Activated CD4-positive, alpha-beta T cell treated with anti-CD3 and anti-CD28 coated beads, Interleukin-2, amount 50 U/mL, for 16 hours (primary cell): ENCODE results near the gene TMEM106B.

Experiments used
- DNase-seq: peaks from one replicate; pipeline ENCODE4 v3.0.0-alpha.2; 2020

TMEM106B gene

GRCh38 chr7:12229046-12229445, 18.0 kb downstream of the TMEM106B start:
- DNase-seq: no peak

- no peak for DNase-seq
Observed at GRCh38 chr7:12231097-12231496, 20.0 kb downstream of the TMEM106B start.

- DNase-seq: no peak
Observed at GRCh38 chr7:12233175-12233574, 22.1 kb downstream of the TMEM106B start.

- DNase-seq: no peak
Observed at GRCh38 chr7:12234334-12234865, 23.3 kb downstream of the TMEM106B start.

GRCh38 chr7:12235970-12236369, 24.9 kb downstream of the TMEM106B start:
- no peak for DNase-seq

GRCh38 chr7:12237007-12237406, 25.9 kb downstream of the TMEM106B start:
- DNase-seq: no peak

GRCh38 chr7:12239806-12240205, 28.7 kb downstream of the TMEM106B start:
- DNase-seq: no peak

GRCh38 chr7:12244129-12244528, 33.0 kb downstream of the TMEM106B start:
- DNase-seq: no peak

- no peak for DNase-seq
Observed at GRCh38 chr7:12244694-12245093, 33.6 kb downstream of the TMEM106B start.

GRCh38 chr7:12249706-12250105, 38.6 kb downstream of the TMEM106B start:
- DNase-seq: no peak

- DNase-seq: no peak
Observed at GRCh38 chr7:12250232-12250631, 39.1 kb downstream of the TMEM106B start.

GRCh38 chr7:12256090-12256489, 45.0 kb downstream of the TMEM106B start:
- DNase-seq: no peak

GRCh38 chr7:12257582-12257981, 46.5 kb downstream of the TMEM106B start:
- peak; percentile 90 for DNase-seq

- DNase-seq: no peak
Observed at GRCh38 chr7:12258074-12258473, 47.0 kb downstream of the TMEM106B start.

- no peak for DNase-seq
Observed at GRCh38 chr7:12267542-12267941, 56.4 kb downstream of the TMEM106B start.

- no peak for DNase-seq
Observed at GRCh38 chr7:12269100-12269895, 58.2 kb downstream of the TMEM106B start.

GRCh38 chr7:12281038-12281437, 69.9 kb downstream of the TMEM106B start:
- DNase-seq: no peak

- no peak for DNase-seq
Observed at GRCh38 chr7:12287901-12288300, 76.8 kb downstream of the TMEM106B start.

- DNase-seq: no peak
Observed at GRCh38 chr7:12289996-12290395, 78.9 kb downstream of the TMEM106B start.

- DNase-seq: no peak
Observed at GRCh38 chr7:12290761-12291160, 79.7 kb downstream of the TMEM106B start.

GRCh38 chr7:12291870-12292269, 80.8 kb downstream of the TMEM106B start:
- DNase-seq: peak; percentile 4
